ENCODE data around the gene TASOR. TPM values are rescaled to one million over a fixed set of nuclear protein-coding genes. Genes with fewer than 3 reads are reported as not detected.

The TASOR gene
- total and polyA plus RNA-seq, 12 donors, result 9.2 to 31.8 (median 20.7) TPM

GRCh38 chr3:56688191-56688590, 5.1 kb upstream of the TASOR start:
- TF ChIP-seq CTCF (IDR thresholded peaks at IDR 0.05), result no peak
- intact Hi-C loops (cut with DNase I), result no loop called here
- no peak overlapping the region for H3K4me3 ChIP-seq

GRCh38 chr3:56684029-56684428, 964 bp upstream of the TASOR start:
- no peaks in the 10 kb centered on the region for H3K27me3 ChIP-seq
- peaks cover 0 to 37% (median 19%) of the 10 kb centered on the region in 9 donors for H3K4me1 ChIP-seq
- WGBS, 2 donors, result 97 to 99% methylated on average over 13 of the region's 13 CpGs
- H3K36me3 ChIP-seq, result peaks cover 0 to 7% (median 0%) of the 10 kb centered on the region in 9 donors
- peaks cover 0 to 11% (median 0%) of the 10 kb centered on the region in 11 donors for H3K9me3 ChIP-seq
- ATAC-seq, result no peak
- no peak for DNase-seq
- no peak for TF ChIP-seq CTCF (IDR thresholded peaks at IDR 0.05)
- no peak overlapping the region for H3K27ac ChIP-seq
- intact Hi-C loops (cut with DNase I), result no loop called here
- no peak overlapping the region for H3K4me3 ChIP-seq

More at GRCh38 chr3:56688191-56688590, 5.1 kb upstream of the TASOR start:
- no peak overlapping the region for H3K27ac ChIP-seq
- peaks cover 0 to 11% (median 0%) of the 10 kb centered on the region in 11 donors for H3K9me3 ChIP-seq
- no peak for ATAC-seq
- WGBS, 2 donors, result 78 to 81% methylated on average over 1 of the region's 1 CpG
- no peaks in the 10 kb centered on the region for H3K36me3 ChIP-seq
- H3K27me3 ChIP-seq, result no peaks in the 10 kb centered on the region
- DNase-seq, result no peak
- H3K4me1 ChIP-seq, result peaks cover 0 to 6% (median 4%) of the 10 kb centered on the region in 9 donors

DNA sequence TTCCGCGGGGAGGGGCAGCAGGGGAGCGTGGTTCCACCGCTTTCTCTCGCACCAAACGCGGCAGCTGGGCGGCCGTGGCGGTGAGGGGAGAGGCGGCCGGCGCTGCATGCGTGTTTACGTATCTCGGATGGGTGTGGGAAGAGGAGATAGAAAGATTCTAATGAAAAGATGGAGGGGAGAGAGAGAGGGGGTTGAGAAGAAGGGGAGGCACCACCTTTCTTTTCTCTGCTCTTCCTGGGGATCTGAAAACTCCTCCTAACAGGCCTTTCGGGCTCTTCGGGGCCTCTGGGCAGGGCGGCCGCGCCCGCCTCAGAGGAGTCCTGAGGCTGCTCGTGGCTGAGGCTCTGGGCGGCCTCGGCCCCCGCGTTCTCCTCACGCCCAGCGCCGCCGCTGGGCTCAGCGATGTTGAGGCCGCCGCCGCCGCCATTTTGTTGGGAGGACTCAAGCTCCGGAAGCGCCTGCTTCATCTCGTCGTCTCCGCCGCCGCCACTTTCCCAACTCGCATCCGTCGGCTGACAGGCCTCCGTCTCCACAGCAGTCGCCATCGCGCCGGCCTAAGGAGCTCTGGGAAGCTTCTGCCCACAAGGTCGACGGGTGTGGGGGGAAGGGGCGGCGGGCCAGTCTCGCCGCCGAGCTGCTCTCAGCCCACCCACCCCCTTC, 473 bp downstream of the TASOR start:
- Histone ChIP-seq H3K4me3 (peak overlapping the region; percentile 82 to 98 (median 88)), H3K27ac (peak overlapping the region; percentile 97 to 100 (median 99)), H3K27me3 (no peaks in the 10 kb centered on the region), H3K36me3 (peaks cover 0 to 14% (median 0%) of the 10 kb centered on the region in 9 donors), H3K9me3 (peaks cover 0 to 11% (median 0%) of the 10 kb centered on the region in 11 donors), H3K4me1 (peaks cover 0 to 48% (median 21%) of the 10 kb centered on the region in 9 donors)
- 1% methylated on average over 55 to 58 of the region's 58 CpGs for WGBS, 2 donors
- ATAC-seq, result peak; percentile 76 to 89 (median 85)
- intact Hi-C loops (cut with DNase I), result no loop called here
- DNase-seq, result peak; percentile 70 to 72
- no peak for TF ChIP-seq CTCF (IDR thresholded peaks at IDR 0.05)

GRCh38 chr3:56681984-56682461, 1.0 kb downstream of the TASOR start:
- peaks cover 0 to 11% (median 0%) of the 10 kb centered on the region in 11 donors for H3K9me3 ChIP-seq
- H3K36me3 ChIP-seq, result peaks cover 0 to 14% (median 0%) of the 10 kb centered on the region in 9 donors
- peaks cover 0 to 54% (median 23%) of the 10 kb centered on the region in 9 donors for H3K4me1 ChIP-seq
- TF ChIP-seq CTCF (IDR thresholded peaks at IDR 0.05), result no peak
- no peaks in the 10 kb centered on the region for H3K27me3 ChIP-seq
- peak overlapping the region; percentile 82 to 98 (median 88) for H3K4me3 ChIP-seq
- DNase-seq, result no peak
- 17 to 18% methylated on average over 10 of the region's 10 CpGs for WGBS, 2 donors
- intact Hi-C loops (cut with DNase I), result no loop called here
- ATAC-seq, result no peak
- H3K27ac ChIP-seq, result peak overlapping the region; percentile 97 to 100 (median 99)

Measured in heart right ventricle (tissue), 16 donors.